IMR-90 (cell line): ENCODE data around the gene PARP6. TPM values are rescaled to one million over a fixed set of nuclear protein-coding genes. Genes with fewer than 3 reads are reported as not detected.
A peak's percentile ranks its signal among the peaks of the same experiment; 100 is the strongest.

Experiments
- ATAC-seq: fragments of 200-7000 bp; cut with Tn5 transposase; 2 replicates; pipeline ENCODE4 v1.9.1; 2020; ENCODE audit warnings: low read depth, mild to moderate bottlenecking, moderate library complexity
- BruUV-seq: library from RNA; stranded (reverse); fragments of 400-500 nt; replicated peaks from 2 replicates; lab custom pipeline; 2021; lab: Mats Ljungman, UMichigan
- CTCF ChIA-PET: fragments of 300-600 bp; formaldehyde crosslinking; extraction: SDS; loops from one replicate; lab custom pipeline; 2021; ENCODE audit warnings: antibody characterized with exemption; lab: Yijun Ruan, JAX
- POLR2A ChIA-PET: fragments of 300-600 bp; sonication (Branson Sonifier 250); formaldehyde crosslinking; loops from one replicate; lab custom pipeline; 2022; ENCODE audit warnings: antibody characterized with exemption; ENCODE audit not compliant: unreplicated experiment; lab: Charles Lee
- DNase-seq: peaks from one replicate; pipeline ENCODE4 v3.0.0; 2013
- H2AFZ ChIP-seq: replicated peaks from 2 replicates; pipeline ENCODE3; 2013; ENCODE audit warnings: low read length, mild to moderate bottlenecking; ENCODE audit not compliant: poor library complexity
- H2AK5ac ChIP-seq: 2 replicates; pipeline ENCODE4 v1.6.1; 2013; ENCODE audit warnings: low read depth, low read length, inconsistent platforms
- H2AK9ac ChIP-seq: replicated peaks from 2 replicates; pipeline ENCODE3; 2013; ENCODE audit warnings: mild to moderate bottlenecking, low read depth, low read length, moderate library complexity; ENCODE audit not compliant: poor library complexity
- H2BK120ac ChIP-seq: 2 replicates; pipeline ENCODE4 v1.6.1; 2013; ENCODE audit warnings: low read depth, low read length, inconsistent platforms
- H2BK15ac ChIP-seq: 3 replicates; pipeline ENCODE4 v1.6.1; 2013; ENCODE audit warnings: low read depth, low read length, inconsistent platforms
- H2BK20ac ChIP-seq: 2 replicates; pipeline ENCODE4 v1.6.1; 2013; ENCODE audit warnings: low read depth, mild to moderate bottlenecking, inconsistent platforms, low read length, moderate library complexity
- H2BK5ac ChIP-seq: 2 replicates; pipeline ENCODE4 v1.6.1; 2013; ENCODE audit warnings: mild to moderate bottlenecking, low read depth, low read length, inconsistent platforms; ENCODE audit not compliant: poor library complexity, severe bottlenecking
- H3K14ac ChIP-seq: replicated peaks from 2 replicates; pipeline ENCODE4 v1.6.1; 2013; ENCODE audit warnings: low read depth, low read length, inconsistent platforms
- H3K18ac ChIP-seq: 2 replicates; pipeline ENCODE4 v1.6.1; 2013; ENCODE audit warnings: low read depth, low read length, control low read depth
- H3K23ac ChIP-seq: 2 replicates; pipeline ENCODE4 v1.6.1; 2013; ENCODE audit warnings: low read depth, low read length, inconsistent platforms
- H3K27ac ChIP-seq: 2 replicates; pipeline ENCODE4 v1.5.1; 2013; ENCODE audit warnings: mild to moderate bottlenecking, control low read depth, low read length; ENCODE audit not compliant: insufficient read depth
- H3K27me3 ChIP-seq: 2 replicates; pipeline ENCODE4 v1.6.1; 2013; ENCODE audit warnings: low read length; ENCODE audit not compliant: control insufficient read depth, insufficient read depth
- H3K36me3 ChIP-seq: 2 replicates; pipeline ENCODE4 v1.6.1; 2013; ENCODE audit warnings: low read length, mixed read lengths; ENCODE audit not compliant: control insufficient read depth, insufficient read depth
- H3K4ac ChIP-seq: 2 replicates; pipeline ENCODE4 v1.6.1; 2013; ENCODE audit warnings: low read depth, low read length, inconsistent platforms
- H3K4me1 ChIP-seq: 2 replicates; pipeline ENCODE4 v1.6.1; 2013; ENCODE audit warnings: low read length, mixed read lengths; ENCODE audit not compliant: control insufficient read depth, insufficient read depth
- H3K4me2 ChIP-seq: 2 replicates; pipeline ENCODE4 v1.6.1; 2013; ENCODE audit warnings: low read depth, mild to moderate bottlenecking, control low read depth, low read length, moderate library complexity
- H3K4me3 ChIP-seq: 2 replicates; pipeline ENCODE4 v1.5.1; 2013; ENCODE audit warnings: low read depth, mild to moderate bottlenecking, control low read depth, low read length, moderate library complexity; ENCODE audit not compliant: insufficient read depth
- H3K56ac ChIP-seq: 2 replicates; pipeline ENCODE4 v1.6.1; 2013; ENCODE audit warnings: low read length, inconsistent platforms; ENCODE audit not compliant: insufficient read depth; ENCODE audit errors: extremely low read depth
- H3K79me1 ChIP-seq, 2 experiments: 2 replicates each; pipeline ENCODE4 v1.6.1; 2013; ENCODE audit warnings: low read length in 2 of 2, inconsistent platforms in 1 of 2, low read depth in 1 of 2
- H3K9ac ChIP-seq: 2 replicates; pipeline ENCODE4 v1.6.1; 2013; ENCODE audit warnings: low read depth, low read length, control low read depth
- H3K9me1 ChIP-seq: 2 replicates; pipeline ENCODE4 v1.6.1; 2013; ENCODE audit warnings: low read length, inconsistent platforms; ENCODE audit not compliant: insufficient read depth
- H3K9me3 ChIP-seq: 2 replicates; pipeline ENCODE4 v1.6.1; 2013; ENCODE audit warnings: low read length; ENCODE audit not compliant: control insufficient read depth, insufficient read depth
- H4K20me1 ChIP-seq: 2 replicates; pipeline ENCODE4 v1.6.1; 2013; ENCODE audit warnings: low read length, inconsistent platforms; ENCODE audit not compliant: insufficient read depth
- H4K5ac ChIP-seq: 2 replicates; pipeline ENCODE4 v1.6.1; 2013; ENCODE audit warnings: mild to moderate bottlenecking, low read depth, low read length, control low read depth
- H4K8ac ChIP-seq, 2 experiments: 2 replicates each; pipeline ENCODE4 v1.6.1; 2013; ENCODE audit warnings: low read depth in 2 of 2, low read length in 2 of 2, control low read depth in 1 of 2, inconsistent platforms in 1 of 2
- H4K91ac ChIP-seq: 2 replicates; pipeline ENCODE4 v1.6.1; 2013; ENCODE audit warnings: low read depth, low read length, inconsistent platforms; ENCODE audit not compliant: insufficient read depth
- CEBPB ChIP-seq: IDR thresholded peaks from 2 replicates; pipeline ENCODE4 v1.6.1; 2012; ENCODE audit warnings: low read depth, low read length, improper control_type of control experiment
- ELK1 ChIP-seq: fragments of 150-350 bp; IDR thresholded peaks from 2 replicates; pipeline ENCODE4 v1.6.1; 2016; ENCODE audit warnings: low read depth, mild to moderate bottlenecking, low read length, moderate library complexity, borderline replicate concordance
- FOS ChIP-seq: fragments of 150-350 bp; IDR thresholded peaks from 2 replicates; pipeline ENCODE4 v1.6.1; 2016; ENCODE audit warnings: low read depth, low read length
- MAFK ChIP-seq: IDR thresholded peaks from 2 replicates; pipeline ENCODE4 v1.6.1; 2012; ENCODE audit warnings: low read depth, low read length, improper control_type of control experiment
- NFE2L2 ChIP-seq: fragments of 150-350 bp; IDR thresholded peaks from 2 replicates; pipeline ENCODE4 v1.6.1; 2016; ENCODE audit warnings: low read depth, mild to moderate bottlenecking, low read length
- POLR2A ChIP-seq: IDR thresholded peaks from 2 replicates; pipeline ENCODE4 v1.6.1; 2012; ENCODE audit warnings: mild to moderate bottlenecking, low read depth, low read length
- RAD21 ChIP-seq: IDR thresholded peaks from 2 replicates; pipeline ENCODE4 v1.6.1; 2012; ENCODE audit warnings: low read length, improper control_type of control experiment
- RFX5 ChIP-seq: IDR thresholded peaks from 2 replicates; pipeline ENCODE4 v1.8.0; 2012; ENCODE audit warnings: low read depth, mild to moderate bottlenecking, low read length, moderate library complexity
- WGBS, 2 experiments: methylation state at CpG; one replicate each; pipeline versions ENCODE4 v1.1.5 to v1.1.7; 2013; ENCODE audit warnings: missing lambda C conversion rate in 2 of 2; ENCODE audit not compliant: insufficient read length in 1 of 2; ENCODE audit errors: extremely low coverage in 2 of 2; 5-methylcytosine and 5-hydroxymethylcytosine counted together
- dilution Hi-C: fragments of 300-500 bp; cut with HindIII; formaldehyde crosslinking; loops from one replicate; pipeline ENCODE4 v1.14.3; 2018; ENCODE audit warnings: low sequenced_read_pairs; ENCODE audit not compliant: unreplicated experiment
- in situ Hi-C: fragments of 300-500 bp; cut with MboI; formaldehyde crosslinking; loops from 3 replicates; pipeline ENCODE4 v1.14.3; 2019; ENCODE audit warnings: low sequenced_read_pairs, inconsistent platforms, mixed read lengths
- intact Hi-C: fragments of 100-400 bp; cut with micrococcal nuclease; formaldehyde crosslinking; loops from 2 replicates; pipeline ENCODE4 v1.10.0; 2022
- polyA plus RNA-seq, 3 experiments: library from polyadenylated mRNA; depleted of rRNA; stranded (reverse); fragments of >200 nt; gene quantifications; 2 replicates each; pipeline ENCODE4 v1.2.3, GENCODE V29; 2012; ENCODE audit warnings: low replicate concordance in 1 of 3
- total RNA-seq: library from RNA; depleted of rRNA; stranded (reverse); fragments of >200 nt; gene quantifications from 2 replicates; pipeline ENCODE4 v1.2.3, GENCODE V29; 2012
- TF ChIP-seq, protein P1 (sequence below): fragments of 150-350 bp; IDR thresholded peaks from 2 replicates; pipeline ENCODE4 v1.6.1; 2017; ENCODE audit warnings: mild to moderate bottlenecking, antibody characterized with exemption, low read length, low read depth

The PARP6 gene
- total and polyA plus RNA-seq, 2 of the 4 experiments (the other 2 are of a cell fraction) = 13.4 to 45.1 TPM

- no peaks in the 10 kb centered on the region for H3K9me3 ChIP-seq
- no peak for DNase-seq
- peak overlapping the region in 1 of 2 experiments; percentile 8; a peak in 1 of 4 replicates for H4K8ac ChIP-seq
- H3K27ac ChIP-seq = no peak overlapping the region
- no peak overlapping the region for H2BK20ac ChIP-seq
- H3K56ac ChIP-seq = no peak overlapping the region
- H4K20me1 ChIP-seq = peaks cover 91% of the 10 kb centered on the region
- H4K5ac ChIP-seq = no peak overlapping the region
- 96% methylated on average over 4 of the region's 10 CpGs; no CpG with 5 or more reads in 1 of the 2 experiments for WGBS, 2 experiments
- intact Hi-C loops = no loop called here
- no peak for TF ChIP-seq FOS
- no peak for TF ChIP-seq ELK1
- TF ChIP-seq RFX5 = no peak
- TF ChIP-seq CEBPB = no peak
- no peak for TF ChIP-seq RAD21
- TF ChIP-seq POLR2A = no peak
- TF ChIP-seq, protein P1, sequence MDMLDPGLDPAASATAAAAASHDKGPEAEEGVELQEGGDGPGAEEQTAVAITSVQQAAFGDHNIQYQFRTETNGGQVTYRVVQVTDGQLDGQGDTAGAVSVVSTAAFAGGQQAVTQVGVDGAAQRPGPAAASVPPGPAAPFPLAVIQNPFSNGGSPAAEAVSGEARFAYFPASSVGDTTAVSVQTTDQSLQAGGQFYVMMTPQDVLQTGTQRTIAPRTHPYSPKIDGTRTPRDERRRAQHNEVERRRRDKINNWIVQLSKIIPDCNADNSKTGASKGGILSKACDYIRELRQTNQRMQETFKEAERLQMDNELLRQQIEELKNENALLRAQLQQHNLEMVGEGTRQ = no peak
- no peak for TF ChIP-seq NFE2L2
- TF ChIP-seq MAFK = no peak
- H3K9me1 ChIP-seq = peaks cover 35% of the 10 kb centered on the region
- dilution Hi-C loops = no loop called here
- peaks cover 41% of the 10 kb centered on the region for H3K36me3 ChIP-seq
- H3K79me1 ChIP-seq = peaks cover 16 to 70% of the 10 kb centered on the region in 2 experiments
- no TSS peak for BruUV-seq
- H3K23ac ChIP-seq = peak overlapping the region; percentile 44; the same call in 1 of the 2 replicates
- H3K4me1 ChIP-seq = peaks cover 36% of the 10 kb centered on the region
- H3K9ac ChIP-seq = no peak overlapping the region
- no peak overlapping the region for H2BK15ac ChIP-seq
- ChIA-PET CTCF (no interaction called here), POLR2A (no interaction called here)
- H2AFZ ChIP-seq = no peak overlapping the region
- no peak overlapping the region for H3K4me3 ChIP-seq
- peak overlapping the region; percentile 17 for H3K14ac ChIP-seq
- no peak overlapping the region for H3K18ac ChIP-seq
- in situ Hi-C loops = no loop called here
- peak overlapping the region; percentile 2; the same call in 1 of the 2 replicates for H2AK5ac ChIP-seq
- H3K27me3 ChIP-seq = no peaks in the 10 kb centered on the region
- ATAC-seq = no peak
- no peak overlapping the region for H4K91ac ChIP-seq
- peak overlapping the region; percentile 49 for H2BK5ac ChIP-seq
- no peak overlapping the region for H2AK9ac ChIP-seq
- H3K4ac ChIP-seq = no peak overlapping the region; the same call in 1 of the 2 replicates
- no peak overlapping the region for H3K4me2 ChIP-seq
- no peak overlapping the region for H2BK120ac ChIP-seq
Measured at GRCh38 chr15:72223278-72223677, 49.1 kb downstream of the PARP6 start.
